Measurements from ENCODE around the gene CCL28. TPM values are rescaled to one million over a fixed set of nuclear protein-coding genes. Genes with fewer than 3 reads are reported as not detected.
"Not testable (repeated sequence)": the region's sequence is repeated elsewhere in the genome, so short reads cannot be mapped to it uniquely, and the experiment has no call there.

CCL28 gene
- total RNA-seq, 1 donor from 2014 or later: 2.3 TPM

GRCh38 chr5:43411495-43411894 lies 696 bp downstream of the CCL28 start:
- ATAC-seq (no peak), DNase-seq (ENCODE audit: low spot score) (no peak)

GRCh38 chr5:43410414-43410813 lies 1.8 kb downstream of the CCL28 start:
- DNase-seq (ENCODE audit: low spot score) (no peak), ATAC-seq (no peak)

GRCh38 chr5:43409809-43410271 lies 2.4 kb downstream of the CCL28 start:
- peak; percentile 43 for ATAC-seq
- DNase-seq (ENCODE audit: low spot score): no peak

- not testable (repeated sequence) for ATAC-seq; DNase-seq (ENCODE audit: low spot score)
Measured at GRCh38 chr5:43402524-43403066, 9.6 kb downstream of the CCL28 start.

- ATAC-seq: peak; percentile 45
- DNase-seq (ENCODE audit: low spot score): no peak
Measured at GRCh38 chr5:43401827-43402226, 10.4 kb downstream of the CCL28 start.

- ATAC-seq: peak; percentile 49
- DNase-seq (ENCODE audit: low spot score): no peak
Measured at GRCh38 chr5:43400082-43400481, 12.1 kb downstream of the CCL28 start.

- DNase-seq (ENCODE audit: low spot score) (peak; percentile 77), ATAC-seq (peak; percentile 92)
Measured at GRCh38 chr5:43396762-43397304, 15.4 kb downstream of the CCL28 start.

GRCh38 chr5:43390471-43390870 lies 21.7 kb downstream of the CCL28 start:
- no peak for DNase-seq (ENCODE audit: low spot score)
- ATAC-seq: no peak

GRCh38 chr5:43389679-43390329 lies 22.4 kb downstream of the CCL28 start:
- DNase-seq (ENCODE audit: low spot score) (peak; percentile 57), ATAC-seq (peak; percentile 100)

GRCh38 chr5:43386960-43387362 lies 25.2 kb downstream of the CCL28 start:
- DNase-seq (ENCODE audit: low spot score) (no peak), ATAC-seq (no peak)

- ATAC-seq: no peak
- no peak for DNase-seq (ENCODE audit: low spot score)
Measured at GRCh38 chr5:43376496-43377140, 35.6 kb downstream of the CCL28 start.

- no peak for ATAC-seq
- no peak for DNase-seq (ENCODE audit: low spot score)
Measured at GRCh38 chr5:43371821-43372220, 40.4 kb downstream of the CCL28 start.

- no peak for DNase-seq (ENCODE audit: low spot score)
- no peak for ATAC-seq
Measured at GRCh38 chr5:43370352-43370751, 41.8 kb downstream of the CCL28 start.

- DNase-seq (ENCODE audit: low spot score) (no peak), ATAC-seq (no peak)
Measured at GRCh38 chr5:43369651-43370050, 42.5 kb downstream of the CCL28 start.

GRCh38 chr5:43367909-43368669 lies 44.1 kb downstream of the CCL28 start:
- no peak for DNase-seq (ENCODE audit: low spot score)

GRCh38 chr5:43367453-43367852 lies 44.7 kb downstream of the CCL28 start:
- DNase-seq (ENCODE audit: low spot score) (no peak), ATAC-seq (no peak)

More at GRCh38 chr5:43367909-43368669, 44.1 kb downstream of the CCL28 start:
- peak; percentile 55 for ATAC-seq

- ATAC-seq; DNase-seq (ENCODE audit: low spot score): not testable (repeated sequence)
Measured at GRCh38 chr5:43366680-43367246, 45.4 kb downstream of the CCL28 start.

GRCh38 chr5:43365155-43365554 lies 47.0 kb downstream of the CCL28 start:
- not testable (repeated sequence) for ATAC-seq; DNase-seq (ENCODE audit: low spot score)

GRCh38 chr5:43363445-43364152 lies 48.6 kb downstream of the CCL28 start:
- ATAC-seq (no peak), DNase-seq (ENCODE audit: low spot score) (no peak)
